Activated CD8-positive, alpha-beta T cell treated with anti-CD3 and anti-CD28 coated beads for 36 hours (primary cell): ENCODE data around the gene LHFPL3. TPM values are rescaled to one million over a fixed set of nuclear protein-coding genes. Genes with fewer than 3 reads are reported as not detected.

Experiments
- ATAC-seq: fragments of 200-7000 bp; cut with Tn5 transposase; one replicate; pipeline ENCODE4 v1.10.0; 2021; ENCODE audit warnings: mild to moderate bottlenecking, moderate library complexity
- CTCF ChIA-PET: fragments of 350-600 bp; sonication (Branson Sonifier 250); formaldehyde crosslinking; loops from one replicate; lab custom pipeline; 2021; ENCODE audit warnings: antibody characterized with exemption; lab: Charles Lee
- POLR2A ChIA-PET: fragments of 350-600 bp; sonication (Branson Sonifier 250); formaldehyde crosslinking; loops from one replicate; lab custom pipeline; 2021; ENCODE audit warnings: antibody characterized with exemption; lab: Charles Lee
- DNase-seq: peaks from one replicate; pipeline ENCODE4 v3.0.0-alpha.2; 2020
- H3K27ac Mint-ChIP-seq: one replicate; pipeline ENCODE4 v1.8.0; 2021; ENCODE audit warnings: mild to moderate bottlenecking, mixed read lengths
- H3K27me3 Mint-ChIP-seq: one replicate; pipeline ENCODE4 v1.8.0; 2021; ENCODE audit warnings: mixed read lengths
- H3K36me3 Mint-ChIP-seq: one replicate; pipeline ENCODE4 v1.8.0; 2021; ENCODE audit warnings: low read depth, mixed read lengths
- H3K4me1 Mint-ChIP-seq: one replicate; pipeline ENCODE4 v1.8.0; 2021; ENCODE audit warnings: low read depth, mixed read lengths
- H3K4me3 Mint-ChIP-seq: one replicate; pipeline ENCODE4 v1.8.0; 2021; ENCODE audit warnings: mild to moderate bottlenecking, moderate library complexity, mixed read lengths
- H3K9me3 Mint-ChIP-seq: one replicate; pipeline ENCODE4 v1.8.0; 2021; ENCODE audit warnings: mixed read lengths
- CTCF ChIP-seq: fragments of 200-600 bp; IDR thresholded peaks from one replicate; pipeline ENCODE4 v1.8.0; 2022; ENCODE audit warnings: antibody characterized with exemption, mild to moderate bottlenecking
- intact Hi-C: fragments of 100-400 bp; cut with micrococcal nuclease; formaldehyde crosslinking; loops from one replicate; pipeline ENCODE4 v1.10.0; 2022
- total RNA-seq, 2 experiments: library from RNA; stranded (reverse); gene quantifications; one replicate each; pipeline ENCODE4 v1.2.3, GENCODE V29; 2021

LHFPL3 gene
- total RNA-seq, 2 experiments from 2014 or later, result not detected

DNA sequence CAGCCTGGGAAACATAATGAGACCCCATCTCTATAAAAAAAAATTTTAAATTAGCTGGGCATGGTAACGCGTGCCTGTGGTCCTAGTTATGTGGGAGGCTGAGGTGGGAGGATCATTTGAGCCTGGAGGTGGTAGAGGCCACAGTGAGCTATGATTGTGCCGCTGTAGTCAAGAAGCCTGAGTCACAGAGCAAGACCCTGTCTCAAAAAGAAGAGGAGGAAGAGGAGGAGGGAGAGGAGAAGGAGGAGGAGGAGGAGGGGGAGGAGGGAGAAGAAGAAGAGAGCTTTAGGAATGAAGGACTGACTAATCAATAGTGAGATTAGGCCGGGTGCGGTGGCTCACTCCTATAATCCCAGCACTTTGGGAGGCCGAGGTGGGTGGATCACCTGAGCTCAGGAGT is 573.8 kb downstream of the LHFPL3 start:
- Mint-ChIP-seq H3K9me3 (no peaks in the 10 kb centered on the region), H3K27me3 (peaks cover 7% of the 10 kb centered on the region), H3K4me1 (peaks cover 5% of the 10 kb centered on the region), H3K4me3 (no peak overlapping the region), H3K36me3 (no peaks in the 10 kb centered on the region), H3K27ac (no peak overlapping the region)
- ATAC-seq (no peak), DNase-seq (no peak)
- intact Hi-C loops, result no loop called here
- POLR2A ChIA-PET, result no interaction called here
- no peak for TF ChIP-seq CTCF
- CTCF ChIA-PET, result interaction anchor here (2.6 to 5.5 kb wide), 2 partner anchors 17 to 18 kb away, joined by 11 to 41 read pairs; no protein-coding TSS in a partner anchor

GRCh38 chr7:104903044-104903443 is 574.6 kb downstream of the LHFPL3 start:
- intact Hi-C loops, result no loop called here
- H3K9me3 Mint-ChIP-seq, result no peaks in the 10 kb centered on the region
- CTCF ChIA-PET, result interaction anchor here (5.5 kb wide), 1 partner anchor 19 kb away, joined by 41 read pairs; no protein-coding TSS in a partner anchor
- no peak for TF ChIP-seq CTCF
- ATAC-seq (no peak), DNase-seq (no peak)
- POLR2A ChIA-PET, result no interaction called here
- H3K27ac Mint-ChIP-seq, result no peak overlapping the region
- H3K4me1 Mint-ChIP-seq, result no peaks in the 10 kb centered on the region
- no peak overlapping the region for H3K4me3 Mint-ChIP-seq
- H3K36me3 Mint-ChIP-seq, result no peaks in the 10 kb centered on the region
- peaks cover 7% of the 10 kb centered on the region for H3K27me3 Mint-ChIP-seq

DNA sequence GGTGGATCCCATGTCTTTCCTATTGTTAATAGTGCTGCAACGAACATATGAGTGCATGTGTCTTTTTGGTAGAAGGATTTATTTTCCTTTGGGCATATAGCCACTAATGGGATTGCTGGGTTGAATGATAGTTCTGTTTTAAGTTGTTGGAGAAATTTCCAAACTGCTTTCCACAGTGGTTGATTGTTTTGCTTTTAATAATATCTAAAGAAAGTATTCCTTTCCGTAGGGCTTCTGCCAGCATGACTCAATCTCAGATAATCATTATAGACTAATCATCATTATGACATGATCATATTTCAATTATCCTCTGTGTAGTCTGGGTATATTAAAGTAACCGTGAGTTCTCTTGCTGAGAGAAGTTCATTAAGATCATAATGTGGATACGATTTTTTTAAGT is 575.4 kb downstream of the LHFPL3 start:
- DNase-seq (no peak), ATAC-seq (no peak)
- ChIA-PET POLR2A (no interaction called here), CTCF (no interaction called here)
- H3K4me1 Mint-ChIP-seq, result no peaks in the 10 kb centered on the region
- no peak overlapping the region for H3K4me3 Mint-ChIP-seq
- no peaks in the 10 kb centered on the region for H3K36me3 Mint-ChIP-seq
- TF ChIP-seq CTCF, result no peak
- H3K27me3 Mint-ChIP-seq, result peaks cover 7% of the 10 kb centered on the region
- H3K27ac Mint-ChIP-seq, result no peak overlapping the region
- intact Hi-C loops, result no loop called here
- no peaks in the 10 kb centered on the region for H3K9me3 Mint-ChIP-seq

GRCh38 chr7:104906032-104906431 is 577.6 kb downstream of the LHFPL3 start:
- ATAC-seq (no peak), DNase-seq (no peak)
- ChIA-PET POLR2A (interaction anchor here (0.7 kb wide), 1 partner anchor 21 kb away, joined by 3 read pairs; no protein-coding TSS in a partner anchor), CTCF (interaction anchor here (1.0 to 2.6 kb wide), 3 partner anchors 12 to 22 kb away, joined by 3 to 12 read pairs (median 8); no protein-coding TSS in a partner anchor)
- Mint-ChIP-seq H3K36me3 (no peaks in the 10 kb centered on the region), H3K9me3 (no peaks in the 10 kb centered on the region), H3K4me3 (no peak overlapping the region), H3K27me3 (peaks cover 7% of the 10 kb centered on the region), H3K27ac (no peak overlapping the region), H3K4me1 (no peaks in the 10 kb centered on the region)
- intact Hi-C loops, result no loop called here
- TF ChIP-seq CTCF, result no peak

GRCh38 chr7:104906556-104906955 is 578.2 kb downstream of the LHFPL3 start:
- peaks cover 7% of the 10 kb centered on the region for H3K27me3 Mint-ChIP-seq
- ATAC-seq (no peak), DNase-seq (no peak)
- H3K9me3 Mint-ChIP-seq, result no peaks in the 10 kb centered on the region
- TF ChIP-seq CTCF, result no peak
- no peak overlapping the region for H3K27ac Mint-ChIP-seq
- H3K4me1 Mint-ChIP-seq, result no peaks in the 10 kb centered on the region
- CTCF ChIA-PET, result interaction anchor here (1.0 to 2.6 kb wide), 3 partner anchors 12 to 23 kb away, joined by 3 to 12 read pairs (median 8); no protein-coding TSS in a partner anchor
- POLR2A ChIA-PET, result interaction anchor here (0.5 to 0.7 kb wide), 2 partner anchors 21 to 684 kb away, joined by 3 to 4 read pairs; no protein-coding TSS in a partner anchor
- intact Hi-C loops, result no loop called here
- no peaks in the 10 kb centered on the region for H3K36me3 Mint-ChIP-seq
- no peak overlapping the region for H3K4me3 Mint-ChIP-seq
